Breast epithelium (tissue), 4 donors: ENCODE results near the gene DAPK1. TPM values are rescaled to one million over a fixed set of nuclear protein-coding genes. Genes with fewer than 3 reads are reported as not detected.

Experiments used
- DNase-seq, 2 donors: peaks; one replicate each; pipeline ENCODE4 v3.0.0-alpha.2; 2019; ENCODE audit warnings: low spot score in 2 of 2
- H3K27ac ChIP-seq, 2 donors: fragments of 200-600 bp; sonication (generic) in 1 of 2; one replicate each; pipeline ENCODE4 v1.5.1; 2016 to 2019; ENCODE audit warnings: mild to moderate bottlenecking in 1 of 2
- H3K27me3 ChIP-seq, 2 donors: fragments of 200-600 bp; sonication (generic) in 1 of 2; one replicate each; pipeline versions ENCODE4 v1.5.1 to v1.6.0; 2017 to 2019; ENCODE audit warnings: control low read depth in 1 of 2, mild to moderate bottlenecking in 1 of 2
- H3K36me3 ChIP-seq: fragments of 200-600 bp; one replicate; pipeline ENCODE4 v1.5.1; 2019
- H3K4me1 ChIP-seq, 2 donors: fragments of 200-600 bp; sonication (generic); one replicate each; pipeline ENCODE4 v1.5.1; 2016 to 2019; ENCODE audit warnings: control low read depth in 1 of 2
- H3K4me3 ChIP-seq, 3 donors: fragments of 200-600 bp; sonication (generic); 1 replicate in 2 of 3; 2 replicates in 1 of 3; pipeline ENCODE4 v1.5.1; 2016 to 2019; ENCODE audit warnings: mild to moderate bottlenecking in 3 of 3, moderate library complexity in 2 of 3
- H3K9me3 ChIP-seq, 2 donors: fragments of 200-600 bp; sonication (generic) in 1 of 2; one replicate each; pipeline ENCODE4 v1.5.1; 2016 to 2019; ENCODE audit warnings: control low read depth in 1 of 2
- CTCF ChIP-seq, 3 donors: fragments of 450-650 bp; IDR thresholded peaks; one replicate each; pipeline ENCODE4 v1.5.1; 2016 to 2017; ENCODE audit warnings: antibody characterized with exemption in 3 of 3, mild to moderate bottlenecking in 3 of 3, moderate library complexity in 3 of 3
- POLR2A ChIP-seq: fragments of 450-650 bp; IDR thresholded peaks from one replicate; pipeline ENCODE4 v1.6.1; 2016; ENCODE audit warnings: antibody characterized with exemption, mild to moderate bottlenecking, moderate library complexity
- POLR2AphosphoS5 ChIP-seq, 3 donors: sonication (generic); formaldehyde crosslinking; IDR thresholded peaks; one replicate each; pipeline ENCODE4 v1.6.1; 2017; ENCODE audit warnings: antibody characterized with exemption in 3 of 3
- intact Hi-C: fragments of 100-400 bp; cut with DNase I; formaldehyde crosslinking; loops from one replicate; pipeline ENCODE4 v1.15.1; 2023; ENCODE audit warnings: low total_unique reads
- total RNA-seq, 3 donors: library from RNA; depleted of rRNA; stranded (reverse); fragments of >200 nt; gene quantifications; one replicate each; pipeline ENCODE4 v1.1.0, GENCODE V29; 2016

Gene DAPK1
- total RNA-seq, 3 donors from 2014 or later, result 14.7 to 42.6 (median 34.5) TPM

GRCh38 chr9:87587864-87588263 lies 90.2 kb downstream of the DAPK1 start:
- H3K9me3 ChIP-seq, result no peaks in the 10 kb centered on the region
- H3K27me3 ChIP-seq, result peaks cover 0 to 3% of the 10 kb centered on the region in 2 donors
- H3K4me3 ChIP-seq, result no peak overlapping the region
- intact Hi-C loops, result no loop called here
- no peak for DNase-seq
- H3K36me3 ChIP-seq, result no peaks in the 10 kb centered on the region
- H3K4me1 ChIP-seq, result no peaks in the 10 kb centered on the region
- no peak for TF ChIP-seq POLR2AphosphoS5 (IDR thresholded peaks at IDR 0.05)
- TF ChIP-seq CTCF (IDR thresholded peaks at IDR 0.05), result no peak
- TF ChIP-seq POLR2A, result no peak
- no peak overlapping the region for H3K27ac ChIP-seq

GRCh38 chr9:87588339-87588738 lies 90.7 kb downstream of the DAPK1 start:
- intact Hi-C loops, result no loop called here
- no peak for DNase-seq
- peaks cover 0 to 3% of the 10 kb centered on the region in 2 donors for H3K27me3 ChIP-seq
- H3K36me3 ChIP-seq, result no peaks in the 10 kb centered on the region
- no peak overlapping the region for H3K27ac ChIP-seq
- no peaks in the 10 kb centered on the region for H3K4me1 ChIP-seq
- H3K9me3 ChIP-seq, result no peaks in the 10 kb centered on the region
- H3K4me3 ChIP-seq, result no peak overlapping the region
- TF ChIP-seq POLR2AphosphoS5 (IDR thresholded peaks at IDR 0.05) (no peak), POLR2A (no peak), CTCF (IDR thresholded peaks at IDR 0.05) (no peak)

DNA sequence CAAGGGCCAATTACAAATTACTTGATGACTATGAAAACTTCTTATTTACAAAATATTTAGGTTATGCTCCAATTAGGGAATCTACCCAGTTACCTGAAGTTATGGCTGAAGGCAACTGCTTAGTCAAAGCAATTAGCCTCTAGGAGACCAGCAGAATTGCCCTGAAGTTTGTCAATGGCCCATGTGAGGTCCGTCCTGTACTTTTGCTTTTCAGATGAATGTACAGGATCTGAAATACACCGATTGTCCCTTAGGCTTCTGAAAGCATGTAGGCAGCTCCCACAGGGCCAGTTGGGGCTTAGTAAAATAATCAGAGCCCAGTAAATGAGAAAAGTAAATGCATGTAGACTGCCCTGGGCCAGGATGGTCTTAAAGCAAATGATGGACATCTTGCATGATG lies 93.3 kb downstream of the DAPK1 start:
- intact Hi-C loops, result no loop called here
- H3K9me3 ChIP-seq, result no peaks in the 10 kb centered on the region
- DNase-seq, result no peak
- TF ChIP-seq POLR2A (no peak), CTCF (IDR thresholded peaks at IDR 0.05) (no peak), POLR2AphosphoS5 (IDR thresholded peaks at IDR 0.05) (no peak)
- H3K4me3 ChIP-seq, result no peak overlapping the region
- no peaks in the 10 kb centered on the region for H3K4me1 ChIP-seq
- no peaks in the 10 kb centered on the region for H3K36me3 ChIP-seq
- no peak overlapping the region for H3K27ac ChIP-seq
- peaks cover 0 to 3% of the 10 kb centered on the region in 2 donors for H3K27me3 ChIP-seq

DNA sequence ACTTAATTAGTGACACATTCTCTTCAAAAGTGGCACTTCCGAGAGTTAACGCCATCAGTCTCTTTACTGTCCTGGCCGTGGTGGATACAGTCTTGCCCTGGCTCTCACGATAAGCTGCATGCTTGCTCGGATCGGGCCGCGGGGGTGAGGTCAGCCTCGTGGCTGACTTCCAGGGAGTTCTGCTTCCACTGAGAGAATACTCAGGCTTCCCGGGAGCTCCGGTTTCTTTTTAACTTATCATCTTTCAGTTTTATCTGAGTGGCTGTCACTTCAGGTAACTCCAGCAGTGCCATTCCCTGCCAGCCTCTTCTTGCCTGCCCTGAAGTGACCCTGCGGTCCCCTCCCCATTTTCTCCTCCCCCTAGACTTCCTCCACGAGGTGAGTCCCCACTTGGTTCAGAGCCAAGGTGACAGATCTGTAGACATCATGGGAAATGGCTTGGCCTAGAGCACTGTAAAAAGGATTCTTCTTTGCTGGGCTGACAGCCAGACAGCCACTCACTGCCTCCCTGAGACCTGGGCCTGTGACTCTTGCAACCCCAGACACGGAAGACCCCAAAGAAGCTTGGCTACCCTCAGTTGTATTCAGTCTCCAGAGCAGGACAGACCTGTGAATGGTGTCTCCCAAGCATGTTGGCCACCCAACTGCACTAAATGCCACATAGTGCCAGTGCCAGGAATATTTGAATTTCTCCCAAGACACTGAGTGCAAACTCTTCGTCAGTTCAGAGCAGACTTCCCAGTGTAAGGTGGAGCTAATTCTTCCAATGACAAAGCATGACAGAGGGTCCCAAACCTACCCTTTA lies 95.1 kb downstream of the DAPK1 start:
- H3K27ac ChIP-seq, result peak overlapping the region in 1 of 2 donors; percentile 27
- no peaks in the 10 kb centered on the region for H3K9me3 ChIP-seq
- no peak for TF ChIP-seq POLR2A
- TF ChIP-seq CTCF (IDR thresholded peaks at IDR 0.05), result no peak
- TF ChIP-seq POLR2AphosphoS5 (IDR thresholded peaks at IDR 0.05), result no peak
- no peak for DNase-seq
- peak overlapping the region in 2 of 3 donors; percentile 9 to 39 for H3K4me3 ChIP-seq
- H3K27me3 ChIP-seq, result peaks cover 0 to 3% of the 10 kb centered on the region in 2 donors
- H3K4me1 ChIP-seq, result no peaks in the 10 kb centered on the region
- no peaks in the 10 kb centered on the region for H3K36me3 ChIP-seq
- intact Hi-C loops, result no loop called here

DNA sequence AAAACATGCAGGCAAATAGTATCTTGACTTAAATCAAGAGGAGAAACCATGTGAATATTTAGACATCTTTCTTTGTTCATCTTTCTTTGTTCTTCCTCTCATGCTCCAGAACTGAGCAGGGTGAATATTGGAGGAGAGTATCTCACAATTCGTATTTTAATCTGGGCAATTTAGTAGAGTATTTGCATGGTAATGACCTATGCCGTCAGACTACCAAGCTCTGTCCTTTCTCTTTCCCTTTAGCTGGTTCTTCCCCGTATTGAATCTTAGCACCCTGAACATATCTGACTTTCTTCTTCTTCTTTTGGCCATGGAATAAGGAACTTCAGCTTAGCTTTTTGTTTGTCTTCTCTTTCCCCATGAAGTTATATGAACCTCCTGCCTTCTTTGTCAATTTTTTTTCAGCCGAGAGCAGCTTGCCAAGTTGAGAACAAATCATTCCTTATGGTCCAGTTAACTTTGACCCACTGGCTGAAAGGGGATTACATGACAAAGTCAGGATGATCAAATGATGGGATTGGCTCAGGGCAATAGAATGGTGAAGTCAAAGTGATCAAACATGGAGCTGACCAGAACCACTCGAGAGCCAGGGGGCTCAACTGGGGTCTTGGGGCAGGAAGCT lies 95.8 kb downstream of the DAPK1 start:
- no peak for TF ChIP-seq POLR2A
- TF ChIP-seq POLR2AphosphoS5 (IDR thresholded peaks at IDR 0.05), result no peak
- no peak for TF ChIP-seq CTCF (IDR thresholded peaks at IDR 0.05)
- Histone ChIP-seq H3K27me3 (peaks cover 0 to 3% of the 10 kb centered on the region in 2 donors), H3K9me3 (no peaks in the 10 kb centered on the region), H3K4me1 (no peaks in the 10 kb centered on the region), H3K36me3 (no peaks in the 10 kb centered on the region), H3K27ac (peak overlapping the region in 1 of 2 donors; percentile 28), H3K4me3 (no peak overlapping the region)
- DNase-seq, result no peak
- intact Hi-C loops, result no loop called here
